ENCODE measurements around the gene CAD. TPM values are rescaled to one million over a fixed set of nuclear protein-coding genes. Genes with fewer than 3 reads are reported as not detected.

Gene CAD
- total and polyA plus RNA-seq, 9 of the 15 experiments (the other 6 are each of a cell fraction or from before 2014, with no cell fraction given), result 7.5 to 126 (median 33.7) TPM

DNA sequence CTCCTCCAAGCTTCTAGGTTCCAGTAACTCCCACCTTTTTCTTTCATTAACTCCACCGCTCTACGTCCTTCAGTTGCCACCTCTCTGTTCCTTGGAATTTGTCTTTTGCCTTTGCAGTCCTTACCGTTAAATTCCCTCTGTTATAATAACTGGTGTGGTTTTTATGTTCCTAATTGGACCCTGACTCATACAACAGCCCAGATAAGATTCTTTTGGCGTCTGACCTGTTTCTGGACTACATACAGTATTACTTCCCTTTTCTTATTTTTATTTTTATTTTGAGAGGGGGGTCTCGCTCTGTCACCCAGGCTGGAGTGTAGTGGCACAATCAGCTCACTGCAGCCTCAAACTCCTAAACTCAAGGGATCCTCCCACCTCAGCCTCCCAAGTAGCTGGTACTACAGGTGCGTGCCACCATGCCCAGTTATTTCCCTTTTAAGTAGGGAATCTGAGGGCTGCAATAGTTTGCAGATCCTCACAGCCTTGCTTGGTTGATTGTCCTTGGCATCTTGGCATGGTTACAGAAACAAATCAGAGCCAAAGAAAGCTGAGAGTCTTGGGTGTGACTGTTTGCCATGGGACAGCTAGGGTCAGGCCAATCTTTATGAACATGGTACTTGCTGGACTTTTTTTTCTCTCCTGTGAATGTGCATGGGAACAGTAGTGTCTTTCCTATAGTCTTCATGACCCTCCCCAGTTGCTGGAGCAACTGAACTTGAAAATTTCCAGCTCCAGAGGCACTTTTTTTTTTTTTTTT, 46.4 kb upstream of the CAD start:
- H3K79me2 ChIP-seq (ENCODE audit: control insufficient read depth, insufficient read depth, low read length), result no peaks in the 10 kb centered on the region
- POLR2A ChIA-PET, result no interaction called here
- 9% methylated on average over 6 of the region's 6 CpGs for WGBS (ENCODE audit: insufficient coverage, low coverage, missing lambda C conversion rate)
- H3K4me2 ChIP-seq (ENCODE audit: insufficient read depth, low read length), result no peak overlapping the region
- H3K9me1 ChIP-seq (ENCODE audit: control insufficient read depth, insufficient read depth, low read length), result no peaks in the 10 kb centered on the region
- BruUV-seq (replicated peaks), result no TSS peak
- no peak overlapping the region for H3K9ac ChIP-seq (ENCODE audit: insufficient read depth in 1 of 2, low read depth in 2 of 2, low read length in 2 of 2)
- no peak overlapping the region for H2AFZ ChIP-seq (ENCODE audit: low read depth, low read length)
- H3K9me3 ChIP-seq (replicated peaks; ENCODE audit: control insufficient read depth, insufficient read depth, low read depth, low read length), result no peaks in the 10 kb centered on the region
- DNase-seq (ENCODE audit: extremely low read depth in 1 of 4, low spot score in 3 of 4), result no peak
- peaks cover 8 to 9% of the 10 kb centered on the region in 2 experiments; a peak in 3 of 5 replicates for H3K4me1 ChIP-seq (replicated peaks in 1 of 2; ENCODE audit: control insufficient read depth in 2 of 2, insufficient read depth in 2 of 2, low read length in 2 of 2)
- ATAC-seq, result no peak; the same call in 2 of the 3 replicates
- H3K36me3 ChIP-seq (ENCODE audit: control insufficient read depth, insufficient read depth, low read length), result no peaks in the 10 kb centered on the region
- no peak for FAIRE-seq
- no peaks in the 10 kb centered on the region for H4K20me1 ChIP-seq (replicated peaks; ENCODE audit: control insufficient read depth, insufficient read depth, low read length)
- intact Hi-C loops (cut with micrococcal nuclease), result loop anchor here (2.0 kb wide), 1 partner anchor 20 kb away; no protein-coding TSS in a partner anchor
- in situ Hi-C loops (cut with MboI), result no loop called here
- peaks cover 11 to 35% of the 10 kb centered on the region in 2 experiments; a peak in 4 of 5 replicates for H3K27me3 ChIP-seq (ENCODE audit: control insufficient read depth in 2 of 2, insufficient read depth in 2 of 2, low read length in 2 of 2)
- H3K4me3 ChIP-seq, result no peak overlapping the region
- TF ChIP-seq FOSL1 (tag; conservative IDR thresholded peaks at IDR 0.05) (peak; percentile 69), ZC3H8 (IDR thresholded peaks at IDR 0.05) (no peak), BDP1 (IDR thresholded peaks at IDR 0.05; ENCODE audit: insufficient read depth, insufficient read length) (no peak), JUND (IDR thresholded peaks at IDR 0.05; ENCODE audit: borderline replicate concordance, low read depth, low read length) (peak; percentile 53; the same call in 1 of the 2 replicates), JUND (tag; IDR thresholded peaks at IDR 0.05; ENCODE audit: borderline replicate concordance, low read depth, low read length) (no peak; the same call in 2 of the 3 replicates), SMARCC2 (IDR thresholded peaks at IDR 0.05; ENCODE audit: low read depth) (no peak), SMARCE1 (IDR thresholded peaks at IDR 0.05) (peak; percentile 57; the same call in 1 of the 2 replicates)
- CTCF ChIA-PET (ENCODE audit: low intra/inter-chr PET ratio), result interaction anchor here (0.5 to 0.7 kb wide), 2 partner anchors 109 to 480 kb away, joined by 3 to 5 read pairs; no protein-coding TSS in a partner anchor
- no peak overlapping the region for H3K27ac ChIP-seq (ENCODE audit: extremely low read depth, low read depth, low read length)
